Gastroesophageal sphincter (tissue), 4 donors: Measurements from ENCODE around the gene GDA. TPM values are rescaled to one million over a fixed set of nuclear protein-coding genes. Genes with fewer than 3 reads are reported as not detected.
A peak's percentile ranks its signal among the peaks of the same experiment; 100 is the strongest.
"Not testable (repeated sequence)": the region's sequence is repeated elsewhere in the genome, so short reads cannot be mapped to it uniquely, and the experiment has no call there.

Experiments
- ATAC-seq: fragments of 150-250 bp; one replicate; pipeline ENCODE4 v1.9.1; 2016; ENCODE audit warnings: mild to moderate bottlenecking, moderate library complexity
- H3K27ac ChIP-seq, 4 donors: fragments of 200-600 bp; sonication (generic) in 3 of 4; 1 replicate in 3 of 4; 2 replicates in 1 of 4; pipeline ENCODE4 v1.5.1; 2016 to 2019
- H3K27me3 ChIP-seq: fragments of 200-600 bp; sonication (generic); one replicate; pipeline ENCODE4 v1.5.1; 2019
- H3K36me3 ChIP-seq, 2 donors: fragments of 200-600 bp; sonication (generic); one replicate each; pipeline ENCODE4 v1.5.1; 2019; ENCODE audit warnings: control low read depth in 1 of 2
- H3K4me1 ChIP-seq, 3 donors: fragments of 200-600 bp; sonication (generic); 1 replicate in 2 of 3; 2 replicates in 1 of 3; pipeline ENCODE4 v1.5.1; 2016 to 2019; ENCODE audit warnings: control low read depth in 2 of 3
- H3K4me3 ChIP-seq, 2 donors: fragments of 200-600 bp; sonication (generic); one replicate each; pipeline ENCODE4 v1.5.1; 2019; ENCODE audit warnings: mild to moderate bottlenecking in 1 of 2, moderate library complexity in 1 of 2
- H3K9me3 ChIP-seq, 3 donors: fragments of 200-600 bp; sonication (generic); one replicate each; pipeline ENCODE4 v1.5.1; 2017 to 2019; ENCODE audit warnings: control low read depth in 2 of 3
- EP300 ChIP-seq: sonication (generic); formaldehyde crosslinking; IDR thresholded peaks from one replicate; pipeline ENCODE4 v1.6.1; 2017; ENCODE audit warnings: antibody characterized with exemption, mild to moderate bottlenecking
- POLR2A ChIP-seq, 2 donors: fragments of 450-650 bp; IDR thresholded peaks; one replicate each; pipeline ENCODE4 v1.6.1; 2017; ENCODE audit warnings: antibody characterized with exemption in 2 of 2, mild to moderate bottlenecking in 2 of 2, moderate library complexity in 1 of 2
- POLR2AphosphoS5 ChIP-seq: sonication (generic); formaldehyde crosslinking; IDR thresholded peaks from one replicate; pipeline ENCODE4 v1.6.1; 2017; ENCODE audit warnings: antibody characterized with exemption
- WGBS, 2 donors: methylation state at CpG; one replicate each; pipeline ENCODE4 v1.1.5; 2018; ENCODE audit warnings: low coverage in 1 of 2; 5-methylcytosine and 5-hydroxymethylcytosine counted together
- total RNA-seq, 4 donors: library from RNA; depleted of rRNA; stranded (reverse); fragments of >200 nt; gene quantifications; one replicate each; pipeline ENCODE4 v1.1.0, GENCODE V29; 2016
- TF ChIP-seq, protein P1 (sequence below), 4 experiments: fragments of 200-600 bp in 2 of 4; fragments of 450-650 bp in 2 of 4; sonication (generic) in 1 of 4; IDR thresholded peaks; one replicate each; pipeline ENCODE4 v1.5.1; 2017 to 2019; ENCODE audit warnings: antibody characterized with exemption in 4 of 4, mild to moderate bottlenecking in 2 of 4, moderate library complexity in 2 of 4

Gene GDA
- total RNA-seq, 4 donors from 2014 or later, result not detected

GRCh38 chr9:72263572-72263971 is 114.3 kb downstream of the GDA start:
- H3K27ac ChIP-seq, result no peak overlapping the region
- 100% methylated on average over 1 of the region's 1 CpG for WGBS, 2 donors
- no peak overlapping the region for H3K4me3 ChIP-seq
- no peaks in the 10 kb centered on the region for H3K9me3 ChIP-seq
- no peaks in the 10 kb centered on the region for H3K4me1 ChIP-seq
- H3K27me3 ChIP-seq, result no peaks in the 10 kb centered on the region
- ATAC-seq, result no peak
- H3K36me3 ChIP-seq, result no peaks in the 10 kb centered on the region
- no peak for TF ChIP-seq POLR2AphosphoS5
- TF ChIP-seq, protein P1, sequence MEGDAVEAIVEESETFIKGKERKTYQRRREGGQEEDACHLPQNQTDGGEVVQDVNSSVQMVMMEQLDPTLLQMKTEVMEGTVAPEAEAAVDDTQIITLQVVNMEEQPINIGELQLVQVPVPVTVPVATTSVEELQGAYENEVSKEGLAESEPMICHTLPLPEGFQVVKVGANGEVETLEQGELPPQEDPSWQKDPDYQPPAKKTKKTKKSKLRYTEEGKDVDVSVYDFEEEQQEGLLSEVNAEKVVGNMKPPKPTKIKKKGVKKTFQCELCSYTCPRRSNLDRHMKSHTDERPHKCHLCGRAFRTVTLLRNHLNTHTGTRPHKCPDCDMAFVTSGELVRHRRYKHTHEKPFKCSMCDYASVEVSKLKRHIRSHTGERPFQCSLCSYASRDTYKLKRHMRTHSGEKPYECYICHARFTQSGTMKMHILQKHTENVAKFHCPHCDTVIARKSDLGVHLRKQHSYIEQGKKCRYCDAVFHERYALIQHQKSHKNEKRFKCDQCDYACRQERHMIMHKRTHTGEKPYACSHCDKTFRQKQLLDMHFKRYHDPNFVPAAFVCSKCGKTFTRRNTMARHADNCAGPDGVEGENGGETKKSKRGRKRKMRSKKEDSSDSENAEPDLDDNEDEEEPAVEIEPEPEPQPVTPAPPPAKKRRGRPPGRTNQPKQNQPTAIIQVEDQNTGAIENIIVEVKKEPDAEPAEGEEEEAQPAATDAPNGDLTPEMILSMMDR (IDR thresholded peaks at IDR 0.05), result no peak
- TF ChIP-seq POLR2A (IDR thresholded peaks at IDR 0.05), result no peak

- no peaks in the 10 kb centered on the region for H3K36me3 ChIP-seq
- no peak overlapping the region for H3K27ac ChIP-seq
- no peak overlapping the region for H3K4me3 ChIP-seq
- H3K9me3 ChIP-seq, result no peaks in the 10 kb centered on the region
- no CpG with 5 or more reads among the region's 3 CpGs for WGBS, 2 donors
- H3K4me1 ChIP-seq, result no peaks in the 10 kb centered on the region
- ATAC-seq, result no peak
- TF ChIP-seq POLR2AphosphoS5, result no peak
- no peak for TF ChIP-seq POLR2A (IDR thresholded peaks at IDR 0.05)
- TF ChIP-seq, protein P1 (IDR thresholded peaks at IDR 0.05), result no peak
- no peak for TF ChIP-seq EP300
- no peaks in the 10 kb centered on the region for H3K27me3 ChIP-seq
Observed at GRCh38 chr9:72268961-72269360, 119.7 kb downstream of the GDA start.

GRCh38 chr9:72270359-72270758 is 121.1 kb downstream of the GDA start:
- H3K27ac ChIP-seq, H3K9me3 ChIP-seq, H3K27me3 ChIP-seq, H3K36me3 ChIP-seq, ATAC-seq, H3K4me1 ChIP-seq, H3K4me3 ChIP-seq: not testable (repeated sequence)
- 96 to 100% methylated on average over 2 of the region's 3 CpGs for WGBS, 2 donors

GRCh38 chr9:72271613-72272478 is 122.6 kb downstream of the GDA start:
- Histone ChIP-seq H3K9me3 (no peaks in the 10 kb centered on the region), H3K27ac (no peak overlapping the region), H3K4me3 (no peak overlapping the region), H3K27me3 (no peaks in the 10 kb centered on the region), H3K4me1 (no peaks in the 10 kb centered on the region), H3K36me3 (no peaks in the 10 kb centered on the region)
- no peak for ATAC-seq
- 18 to 39% methylated on average over 6 to 9 of the region's 9 CpGs for WGBS, 2 donors
- TF ChIP-seq, protein P1 (IDR thresholded peaks at IDR 0.05), result peak; percentile 70 to 89 (median 82)
- no peak for TF ChIP-seq POLR2AphosphoS5

GRCh38 chr9:72274441-72274840 is 125.2 kb downstream of the GDA start:
- no peaks in the 10 kb centered on the region for H3K27me3 ChIP-seq
- ATAC-seq, result no peak
- TF ChIP-seq POLR2AphosphoS5 (no peak), POLR2A (IDR thresholded peaks at IDR 0.05) (no peak), EP300 (no peak)
- TF ChIP-seq, protein P1 (IDR thresholded peaks at IDR 0.05), result no peak
- H3K27ac ChIP-seq, result no peak overlapping the region
- H3K36me3 ChIP-seq, result no peaks in the 10 kb centered on the region
- H3K4me3 ChIP-seq, result no peak overlapping the region
- 66% methylated on average over 4 of the region's 4 CpGs for WGBS, 2 donors
- H3K9me3 ChIP-seq, result no peaks in the 10 kb centered on the region
- H3K4me1 ChIP-seq, result no peaks in the 10 kb centered on the region
